Upper lobe of right lung (tissue), 1 donor: ENCODE measurements around the gene EFHC1. TPM values are rescaled to one million over a fixed set of nuclear protein-coding genes. Genes with fewer than 3 reads are reported as not detected.

Experiments
- ATAC-seq: fragments of 200-7000 bp; cut with Tn5 transposase; one replicate; pipeline ENCODE4 v1.9.1; 2020; ENCODE audit warnings: mild to moderate bottlenecking, moderate library complexity
- DNase-seq: peaks from one replicate; pipeline ENCODE4 v3.0.0-alpha.2; 2020
- H3K27ac ChIP-seq: fragments of 200-600 bp; one replicate; pipeline ENCODE4 v1.8.0; 2022
- H3K27me3 ChIP-seq: fragments of 200-600 bp; one replicate; pipeline ENCODE4 v1.8.0; 2022; ENCODE audit warnings: mild to moderate bottlenecking
- H3K36me3 ChIP-seq: fragments of 200-600 bp; one replicate; pipeline ENCODE4 v1.8.0; 2022
- H3K4me1 ChIP-seq: fragments of 200-600 bp; one replicate; pipeline ENCODE4 v1.8.0; 2022
- H3K4me3 ChIP-seq: fragments of 200-600 bp; one replicate; pipeline ENCODE4 v1.8.0; 2022; ENCODE audit warnings: mild to moderate bottlenecking
- H3K9me3 ChIP-seq: fragments of 200-600 bp; one replicate; pipeline ENCODE4 v1.8.0; 2022
- intact Hi-C: fragments of 100-400 bp; cut with DNase I; formaldehyde crosslinking; loops from one replicate; pipeline ENCODE4 v1.11.0; 2022
- total RNA-seq: library from RNA; stranded (reverse); fragmentation: NEBNext Ultra II Directional; extraction: Animal tissue kit (Norgen Biotek cat#: 25700); gene quantifications from one replicate; pipeline ENCODE4 v1.2.1, GENCODE V29; 2021
- TF ChIP-seq, protein P1 (sequence below): fragments of 200-600 bp; IDR thresholded peaks from one replicate; pipeline ENCODE4 v1.8.0; 2022; ENCODE audit warnings: antibody characterized with exemption
- donor health status: DM: no; HTN: yes; CAD: no; lungs with severe emphysema.

The EFHC1 gene
- total RNA-seq, 1 donor from 2014 or later = 16.8 TPM

DNA sequence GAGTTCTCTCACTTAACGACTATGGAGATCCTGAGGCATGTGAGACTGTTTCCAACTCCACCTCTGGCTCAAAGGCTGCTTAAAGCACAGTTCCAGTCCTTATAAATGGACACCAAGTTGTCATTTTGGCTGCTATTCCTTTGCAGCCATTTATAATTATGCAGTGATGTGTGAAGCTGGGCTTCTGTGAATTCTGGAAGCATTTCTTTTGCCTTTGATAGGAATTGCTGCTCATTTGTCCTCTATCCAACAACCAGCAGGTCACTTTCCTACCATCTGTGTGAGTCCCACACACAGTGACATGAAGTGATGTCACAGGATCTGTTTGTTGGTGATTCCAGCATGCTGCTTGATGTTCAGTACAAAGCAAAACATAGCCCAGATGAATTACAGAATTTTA, 28.5 kb upstream of the EFHC1 start:
- Histone ChIP-seq H3K27me3 (no peaks in the 10 kb centered on the region), H3K9me3 (no peaks in the 10 kb centered on the region), H3K36me3 (no peaks in the 10 kb centered on the region), H3K4me1 (peaks cover 12% of the 10 kb centered on the region), H3K4me3 (no peak overlapping the region), H3K27ac (no peak overlapping the region)
- TF ChIP-seq, protein P1, sequence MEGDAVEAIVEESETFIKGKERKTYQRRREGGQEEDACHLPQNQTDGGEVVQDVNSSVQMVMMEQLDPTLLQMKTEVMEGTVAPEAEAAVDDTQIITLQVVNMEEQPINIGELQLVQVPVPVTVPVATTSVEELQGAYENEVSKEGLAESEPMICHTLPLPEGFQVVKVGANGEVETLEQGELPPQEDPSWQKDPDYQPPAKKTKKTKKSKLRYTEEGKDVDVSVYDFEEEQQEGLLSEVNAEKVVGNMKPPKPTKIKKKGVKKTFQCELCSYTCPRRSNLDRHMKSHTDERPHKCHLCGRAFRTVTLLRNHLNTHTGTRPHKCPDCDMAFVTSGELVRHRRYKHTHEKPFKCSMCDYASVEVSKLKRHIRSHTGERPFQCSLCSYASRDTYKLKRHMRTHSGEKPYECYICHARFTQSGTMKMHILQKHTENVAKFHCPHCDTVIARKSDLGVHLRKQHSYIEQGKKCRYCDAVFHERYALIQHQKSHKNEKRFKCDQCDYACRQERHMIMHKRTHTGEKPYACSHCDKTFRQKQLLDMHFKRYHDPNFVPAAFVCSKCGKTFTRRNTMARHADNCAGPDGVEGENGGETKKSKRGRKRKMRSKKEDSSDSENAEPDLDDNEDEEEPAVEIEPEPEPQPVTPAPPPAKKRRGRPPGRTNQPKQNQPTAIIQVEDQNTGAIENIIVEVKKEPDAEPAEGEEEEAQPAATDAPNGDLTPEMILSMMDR = no peak
- intact Hi-C loops = loop anchor here (10.0 kb wide), 1 partner anchor 87 kb away; no protein-coding TSS in a partner anchor
- no peak for ATAC-seq
- DNase-seq = no peak

DNA sequence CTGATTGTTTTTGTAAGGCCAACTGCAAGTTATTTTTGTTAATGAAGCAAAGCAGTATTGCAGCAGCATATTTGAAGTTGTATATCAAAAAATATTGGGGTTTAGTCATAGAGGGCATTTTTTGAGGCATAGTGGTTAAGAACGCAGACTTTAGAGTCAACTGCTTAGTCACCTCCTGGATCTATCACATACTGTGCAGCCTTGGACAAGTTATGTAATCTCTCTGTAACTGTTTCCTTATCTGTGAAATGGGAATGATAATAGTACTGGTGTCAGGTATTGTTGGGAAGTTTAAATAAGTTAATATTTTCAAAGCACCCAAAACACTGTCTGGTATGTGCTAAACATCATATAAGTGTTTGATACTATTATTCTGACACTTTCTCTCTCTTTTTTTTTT, 27.2 kb upstream of the EFHC1 start:
- ATAC-seq = no peak
- Histone ChIP-seq H3K4me1 (peaks cover 12% of the 10 kb centered on the region), H3K9me3 (no peaks in the 10 kb centered on the region), H3K27me3 (no peaks in the 10 kb centered on the region), H3K27ac (no peak overlapping the region), H3K36me3 (no peaks in the 10 kb centered on the region), H3K4me3 (no peak overlapping the region)
- TF ChIP-seq, protein P1 = no peak
- intact Hi-C loops = loop anchor here (10.0 kb wide), 1 partner anchor 88 kb away; no protein-coding TSS in a partner anchor
- no peak for DNase-seq

DNA sequence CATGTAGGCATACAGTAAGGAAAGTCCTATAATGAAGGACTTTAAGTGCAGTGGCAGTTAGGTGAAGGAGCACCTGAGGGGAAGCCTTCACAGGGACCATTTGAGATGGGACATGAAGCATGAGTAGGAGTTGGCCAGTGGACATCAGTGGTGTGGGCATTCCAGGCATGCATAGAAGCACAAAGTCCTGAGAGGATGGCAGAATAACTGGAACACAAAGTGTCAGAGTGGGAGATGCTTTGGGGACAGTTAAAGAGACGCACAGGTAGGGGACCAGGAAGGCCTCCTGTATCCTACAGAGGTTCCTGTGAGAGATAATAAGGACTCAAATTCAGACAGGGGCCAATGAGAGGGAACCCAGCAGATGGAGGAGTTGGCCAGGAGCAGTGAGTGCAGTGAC, 26.4 kb upstream of the EFHC1 start:
- intact Hi-C loops = loop anchor here (10.0 kb wide), 1 partner anchor 89 kb away; no protein-coding TSS in a partner anchor
- H3K36me3 ChIP-seq = no peaks in the 10 kb centered on the region
- no peak for DNase-seq
- no peaks in the 10 kb centered on the region for H3K9me3 ChIP-seq
- no peaks in the 10 kb centered on the region for H3K27me3 ChIP-seq
- no peak overlapping the region for H3K27ac ChIP-seq
- no peak overlapping the region for H3K4me3 ChIP-seq
- TF ChIP-seq, protein P1 = no peak
- H3K4me1 ChIP-seq = peaks cover 12% of the 10 kb centered on the region
- ATAC-seq = no peak

DNA sequence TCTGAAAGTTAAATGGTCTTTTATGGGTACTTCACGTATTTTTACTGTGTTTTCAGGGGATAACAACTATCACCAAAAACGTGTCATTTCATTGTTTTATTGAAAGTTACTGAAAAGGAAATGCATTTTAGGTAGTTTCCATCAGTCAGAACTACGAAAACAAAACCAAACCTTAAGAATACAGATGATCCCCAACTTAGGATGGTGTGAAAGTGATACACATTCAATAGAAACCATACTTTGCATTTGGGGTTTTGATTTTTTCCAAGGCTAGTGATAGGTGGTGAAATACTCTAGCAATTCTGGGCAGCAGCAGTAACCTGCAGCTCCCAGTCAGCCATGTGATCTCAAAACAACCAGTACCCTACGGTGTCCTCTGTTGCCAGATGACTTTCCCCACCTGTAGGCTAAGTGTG, 25.9 kb upstream of the EFHC1 start:
- intact Hi-C loops = loop anchor here (10.0 kb wide), 1 partner anchor 89 kb away; no protein-coding TSS in a partner anchor
- peaks cover 12% of the 10 kb centered on the region for H3K4me1 ChIP-seq
- no peak overlapping the region for H3K4me3 ChIP-seq
- no peak overlapping the region for H3K27ac ChIP-seq
- no peaks in the 10 kb centered on the region for H3K27me3 ChIP-seq
- no peaks in the 10 kb centered on the region for H3K36me3 ChIP-seq
- TF ChIP-seq, protein P1 = no peak
- DNase-seq (no peak), ATAC-seq (no peak)
- no peaks in the 10 kb centered on the region for H3K9me3 ChIP-seq

DNA sequence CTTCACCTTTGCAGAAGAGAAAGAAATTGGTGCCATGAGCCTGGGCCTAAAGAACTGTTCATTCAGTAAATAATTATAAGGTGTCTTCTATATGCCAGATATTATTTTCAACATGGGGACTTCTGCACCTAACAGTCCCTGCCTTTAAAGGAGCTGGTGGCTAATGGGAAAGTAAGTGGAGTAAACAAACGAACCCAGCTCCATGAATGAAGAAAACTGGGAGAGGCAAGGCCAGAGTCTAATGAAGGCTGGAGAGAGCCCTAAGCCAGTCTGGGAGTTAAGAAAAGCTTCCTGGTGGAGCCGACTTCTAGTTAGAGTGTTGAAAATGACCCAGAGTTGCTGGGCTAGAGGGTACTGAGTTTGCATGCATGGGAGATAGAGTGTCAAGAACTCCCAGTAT, 24.2 kb upstream of the EFHC1 start:
- Histone ChIP-seq H3K4me1 (no peaks in the 10 kb centered on the region), H3K9me3 (no peaks in the 10 kb centered on the region), H3K27me3 (no peaks in the 10 kb centered on the region), H3K36me3 (no peaks in the 10 kb centered on the region), H3K4me3 (no peak overlapping the region), H3K27ac (no peak overlapping the region)
- no peak for ATAC-seq
- DNase-seq = no peak
- intact Hi-C loops = loop anchor here (10.0 kb wide), 1 partner anchor 91 kb away; no protein-coding TSS in a partner anchor
- TF ChIP-seq, protein P1 = no peak
